NT2/D1 (cell line): ENCODE data around the gene PDPK1.
"Not testable (repeated sequence)": the region's sequence is repeated elsewhere in the genome, so short reads cannot be mapped to it uniquely, and the experiment has no call there.

Experiments used
- SUZ12 ChIP-seq: IDR thresholded peaks from 2 replicates; pipeline ENCODE4 v1.6.1; 2011; ENCODE audit not compliant: insufficient read length, insufficient read depth; ENCODE audit errors: extremely low read depth
- YY1 ChIP-seq: IDR thresholded peaks from 2 replicates; pipeline ENCODE4 v1.6.1; 2011; ENCODE audit not compliant: insufficient read length, insufficient read depth

DNA sequence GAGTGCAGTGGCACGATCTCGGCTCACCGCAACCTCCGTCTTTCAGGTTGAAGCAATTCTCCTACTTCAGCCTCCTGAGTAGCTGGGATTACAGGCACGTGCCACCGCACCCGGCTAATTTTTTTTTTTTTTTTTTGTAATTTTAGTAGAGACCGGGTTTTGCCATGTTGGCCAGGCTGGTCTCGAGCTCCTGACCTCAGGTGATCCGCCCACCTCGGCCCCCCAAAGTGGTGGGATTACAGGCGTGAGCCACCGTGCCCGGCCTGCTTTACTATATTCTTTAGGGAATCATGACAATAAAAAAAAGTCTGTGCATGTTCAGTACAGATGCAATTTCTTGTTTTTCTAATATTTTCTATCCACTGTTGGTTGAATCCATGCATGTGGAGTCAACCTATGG lies 6.0 kb downstream of the PDPK1 start:
- TF ChIP-seq YY1, SUZ12: not testable (repeated sequence)
